Motor neuron (in vitro differentiated cells): ENCODE results near the gene PSMD10. TPM values are rescaled to one million over a fixed set of nuclear protein-coding genes. Genes with fewer than 3 reads are reported as not detected.

Experiments used
- ATAC-seq, 8 experiments: fragments of 200-7000 bp; cut with Tn5 transposase; replicated peaks in 6 of 8; 2 replicates each; pipeline ENCODE4 v1.8.0; 2021; ENCODE audit warnings: mild to moderate bottlenecking in 8 of 8, moderate library complexity in 8 of 8
- H3K27ac ChIP-seq, 2 donors: fragments of 250-450 bp; sonication (Bioruptor Pico); 2 replicates each; pipeline ENCODE4 v1.9.0; 2021; ENCODE audit warnings: antibody characterized with exemption in 2 of 2, mild to moderate bottlenecking in 2 of 2, moderate library complexity in 1 of 2
- H3K4me1 ChIP-seq, 2 donors: fragments of 250-450 bp; sonication (Bioruptor Pico); replicated peaks in 1 of 2; 2 replicates each; pipeline ENCODE4 v1.6.1; 2021; ENCODE audit warnings: antibody characterized with exemption in 2 of 2, mild to moderate bottlenecking in 2 of 2, moderate library complexity in 1 of 2
- H3K4me3 ChIP-seq, 5 donors: fragments of 250-450 bp; sonication (Bioruptor Pico); 2 replicates each; pipeline ENCODE4 v1.9.0; 2021; ENCODE audit warnings: antibody characterized with exemption in 5 of 5, mild to moderate bottlenecking in 5 of 5, moderate library complexity in 4 of 5
- WGBS, 10 experiments: fragments of 450-650 bp; shearing (Covaris generic); methylation state at CpG; one replicate each; pipeline ENCODE4 v1.0.0; 2022; 5-methylcytosine and 5-hydroxymethylcytosine counted together
- in situ Hi-C, 9 experiments: fragments of 400-800 bp; cut with MboI; loops; one replicate each; pipeline ENCODE4 v1.15.0; 2021; ENCODE audit warnings: low sequenced_read_pairs in 9 of 9, low pct_unique_long_range_greater_than_20kb in 2 of 9; ENCODE audit not compliant: unreplicated experiment in 9 of 9
- total RNA-seq, 8 experiments: library from RNA; unstranded; fragments of 300-600 nt; gene quantifications; 2 replicates each; pipeline versions ENCODE4 v1.2.3 to v1.2.4, GENCODE V29; 2022

Gene PSMD10
- total RNA-seq, 8 experiments from 2014 or later: 44.7 to 97.8 (median 66.6) TPM

DNA sequence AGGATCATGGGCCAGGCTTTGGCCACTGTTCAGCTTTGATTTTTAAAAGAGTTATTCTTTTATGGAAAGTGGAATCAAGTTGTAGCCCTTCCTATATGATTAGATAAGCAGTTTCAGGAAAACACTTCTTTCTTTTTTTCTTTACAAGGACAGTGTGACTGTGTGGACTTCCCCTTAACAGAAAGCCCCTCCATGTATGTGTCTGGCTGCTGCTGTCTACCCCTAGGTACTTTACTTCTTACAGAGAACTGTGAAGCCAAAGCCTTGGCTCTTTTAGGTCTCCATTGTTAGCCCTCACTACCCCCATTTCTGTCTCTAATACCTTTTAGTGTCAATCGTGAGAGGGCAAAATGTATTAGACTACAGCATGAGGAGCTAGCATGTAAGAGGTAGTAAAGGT, 27.3 kb downstream of the PSMD10 start:
- 14 to 40% methylated on average over 1 of the region's 1 CpG; no CpG with 5 or more reads in 8 of the 10 experiments for WGBS, 10 experiments
- no peak for ATAC-seq
- Histone ChIP-seq H3K4me3 (no peak overlapping the region), H3K4me1 (no peaks in the 10 kb centered on the region), H3K27ac (no peak overlapping the region)
- in situ Hi-C loops: no loop called here

DNA sequence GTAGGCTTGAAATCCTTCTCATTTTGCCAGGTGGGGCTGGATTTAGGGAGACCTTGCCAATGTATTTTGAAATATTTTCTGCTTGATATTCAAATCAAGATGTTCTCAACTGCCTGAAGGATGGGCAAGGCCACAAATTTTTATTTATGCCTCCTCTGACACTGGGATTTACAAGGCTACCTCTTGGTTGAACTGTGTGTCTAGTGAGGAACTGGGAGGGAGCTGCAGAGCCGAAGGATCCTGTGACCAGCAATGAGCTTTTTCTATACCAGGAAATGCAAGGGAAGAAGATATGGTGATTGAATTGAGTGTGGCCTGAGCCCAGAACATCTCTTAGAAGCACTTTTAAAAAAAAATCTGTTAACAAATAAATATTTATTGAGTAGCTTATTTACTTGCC, 31.5 kb downstream of the PSMD10 start:
- H3K27ac ChIP-seq: no peak overlapping the region
- WGBS, 10 experiments: 43% methylated on average over 1 of the region's 1 CpG; no CpG with 5 or more reads in 9 of the 10 experiments
- in situ Hi-C loops: no loop called here
- peak in 3 of 8 experiments; percentile 82 to 95 (median 95) for ATAC-seq
- H3K4me3 ChIP-seq: no peak overlapping the region
- H3K4me1 ChIP-seq: no peaks in the 10 kb centered on the region

DNA sequence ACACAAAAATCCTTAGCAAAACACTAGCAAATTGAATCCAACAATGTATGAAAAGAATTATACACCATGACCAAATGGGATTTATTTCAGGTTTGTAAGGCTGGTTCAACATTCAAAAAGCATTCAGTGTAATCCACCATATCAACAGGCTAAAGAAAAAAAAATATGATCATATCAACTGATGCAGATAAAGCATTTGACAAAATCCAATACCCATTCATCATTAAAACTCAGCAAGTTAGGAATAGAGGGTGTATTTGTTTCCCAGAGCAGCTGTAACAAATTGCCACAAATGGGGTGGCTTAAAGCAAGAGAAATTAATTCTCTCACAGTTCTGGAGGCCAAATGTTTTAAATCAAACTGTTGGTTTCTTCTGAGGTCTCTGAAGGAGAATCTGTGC, 35.8 kb downstream of the PSMD10 start:
- no peak for ATAC-seq
- H3K4me1 ChIP-seq: no peaks in the 10 kb centered on the region
- H3K27ac ChIP-seq: no peak overlapping the region
- in situ Hi-C loops: no loop called here
- H3K4me3 ChIP-seq: no peak overlapping the region

DNA sequence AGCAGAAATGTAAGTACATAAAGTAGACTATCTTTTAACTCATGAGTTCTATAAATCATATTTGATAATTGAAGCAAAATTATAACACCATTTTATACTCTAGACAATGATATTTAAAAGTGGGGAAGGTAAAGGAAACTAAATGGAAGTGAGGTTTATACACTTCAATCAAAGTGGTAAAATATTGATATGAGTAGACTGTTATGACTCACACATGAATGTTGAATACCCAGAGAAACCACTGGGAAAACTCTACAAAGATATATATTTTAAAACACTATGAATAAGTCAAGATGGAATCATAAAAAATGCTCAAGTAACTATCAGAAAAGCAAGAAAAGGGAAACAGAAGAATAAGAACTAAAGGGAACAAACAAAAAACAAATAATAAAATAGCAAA, 38.1 kb downstream of the PSMD10 start:
- Histone ChIP-seq H3K4me3 (no peak overlapping the region), H3K4me1 (no peaks in the 10 kb centered on the region), H3K27ac (no peak overlapping the region)
- ATAC-seq: no peak
- in situ Hi-C loops: no loop called here

DNA sequence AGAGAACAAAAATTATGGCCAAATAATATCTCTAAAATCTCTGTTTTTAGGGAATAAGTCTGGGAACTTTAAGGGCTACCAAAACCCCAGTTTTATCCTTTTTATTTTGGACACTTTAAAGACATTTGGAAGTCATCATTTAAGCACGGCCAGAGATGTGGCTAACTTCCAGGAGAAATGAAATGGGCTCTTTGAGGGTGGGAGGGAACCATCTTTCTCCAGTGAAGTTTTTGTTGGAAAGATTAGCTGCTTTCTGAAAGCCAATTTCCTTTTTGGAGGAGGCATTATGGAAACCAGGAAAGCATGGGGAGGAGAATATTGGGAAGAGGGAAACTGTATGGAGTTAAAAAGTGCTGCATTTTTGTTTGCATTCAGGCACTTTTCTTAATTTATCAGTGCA, 41.7 kb downstream of the PSMD10 start:
- H3K27ac ChIP-seq: no peak overlapping the region
- H3K4me1 ChIP-seq: no peaks in the 10 kb centered on the region
- H3K4me3 ChIP-seq: no peak overlapping the region
- no peak for ATAC-seq
- in situ Hi-C loops: no loop called here
- 0 to 100% (median 67%) methylated on average over 1 of the region's 1 CpG; no CpG with 5 or more reads in 7 of the 10 experiments for WGBS, 10 experiments

DNA sequence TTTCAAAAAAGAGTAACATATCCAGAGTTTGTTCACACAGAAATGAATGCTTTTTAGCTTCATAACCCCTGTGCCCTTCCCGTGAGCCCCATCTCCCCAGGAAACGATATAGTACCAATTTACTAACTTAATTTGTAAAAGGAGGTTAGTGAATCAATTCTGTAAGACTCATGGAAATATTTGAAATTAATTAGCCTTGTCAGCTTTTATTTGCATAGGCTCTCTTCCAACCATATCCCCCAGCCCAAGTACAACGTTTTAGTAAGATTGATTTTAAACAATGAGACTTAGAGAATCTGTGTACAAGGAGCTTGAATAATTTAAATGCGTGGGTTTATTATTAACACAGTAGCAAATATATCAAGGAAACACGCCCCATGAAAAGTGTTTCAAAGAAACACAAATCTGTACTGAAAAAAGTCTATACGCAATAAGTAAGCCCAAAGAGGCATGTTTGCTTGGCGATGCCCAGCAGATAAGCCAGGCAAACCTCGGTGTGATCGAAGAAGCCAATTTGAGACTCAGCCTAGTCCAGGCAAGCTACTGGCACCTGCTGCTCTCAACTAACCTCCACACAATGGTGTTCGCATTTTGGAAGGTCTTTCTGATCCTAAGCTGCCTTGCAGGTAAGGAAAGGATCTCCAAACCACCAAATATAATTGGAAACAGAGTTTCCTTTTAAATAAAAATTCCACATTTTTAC, 46.6 kb downstream of the PSMD10 start, which contains the start of gene VSIG1:
TSS of gene VSIG1 (plus strand) at position 512 of the 703 bp plus-strand sequence. CDS start at position 578, 66 bp downstream.
- Histone ChIP-seq H3K4me3 (no peak within 1 kb of the TSS), H3K27ac (no peak within 1 kb of the TSS), H3K4me1 (no peaks in the 10 kb centered on the region)
- 48 to 100% (median 74%) methylated on average over 1 to 10 of the region's 10 CpGs; no CpG with 5 or more reads in 5 of the 10 experiments for WGBS, 10 experiments
- in situ Hi-C loops: no loop called here
- no peak for ATAC-seq

DNA sequence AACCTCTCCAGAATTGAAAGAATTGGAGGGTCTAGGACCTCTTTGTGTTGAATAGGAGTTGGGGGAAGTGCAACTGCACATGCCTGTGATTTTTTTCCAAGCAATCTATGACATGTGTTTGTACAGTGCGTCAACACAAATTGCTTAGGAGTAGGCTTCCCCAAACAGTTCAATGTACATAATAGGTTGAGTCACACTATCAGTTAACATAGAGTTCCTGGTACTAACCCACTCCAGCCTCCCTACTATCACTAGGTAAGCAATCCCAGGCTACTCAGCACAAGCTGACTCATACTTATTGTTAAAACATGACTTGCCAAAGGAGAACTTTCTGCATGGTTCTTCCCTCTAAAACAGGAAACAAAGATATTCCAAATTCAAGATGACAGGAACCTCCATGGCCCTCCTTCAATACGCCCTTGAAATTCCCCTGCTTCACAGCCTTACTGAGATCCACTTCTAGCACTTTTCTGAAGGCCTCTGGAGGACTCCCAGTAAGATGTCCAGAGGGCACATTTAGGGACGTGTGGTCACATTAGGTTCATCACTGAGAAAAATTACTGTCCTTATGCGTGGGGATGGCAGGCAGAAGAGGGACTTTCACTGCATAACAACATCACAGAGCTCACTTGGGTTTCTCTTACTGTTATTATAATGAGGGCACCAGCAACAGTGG, 54.9 kb downstream of the PSMD10 start:
- no peak overlapping the region for H3K4me3 ChIP-seq
- peak in 6 of 8 experiments; percentile 42 to 95 (median 86) for ATAC-seq
- H3K27ac ChIP-seq: no peak overlapping the region
- no peaks in the 10 kb centered on the region for H3K4me1 ChIP-seq
- WGBS, 10 experiments: 0 to 71% (median 60%) methylated on average over 1 to 4 of the region's 4 CpGs; no CpG with 5 or more reads in 5 of the 10 experiments
- in situ Hi-C loops: no loop called here

DNA sequence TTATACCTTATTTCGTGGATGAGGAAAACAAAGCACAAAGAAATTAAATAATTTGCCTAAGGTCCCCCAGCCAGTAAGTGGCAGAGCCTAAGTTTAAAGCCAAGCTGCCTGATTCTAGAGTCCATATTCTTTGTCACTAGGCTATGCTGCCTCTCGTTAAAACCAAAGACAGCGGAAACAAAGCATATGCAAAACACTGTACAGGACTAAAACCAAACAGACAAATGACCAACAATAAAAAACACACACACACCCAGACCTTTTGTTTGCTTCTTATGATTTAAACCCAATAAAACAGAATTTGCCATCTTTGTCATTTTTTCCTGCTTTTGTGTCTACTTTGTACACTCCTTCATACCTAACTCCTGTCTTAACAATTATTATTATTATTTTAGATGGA, 56.6 kb downstream of the PSMD10 start:
- Histone ChIP-seq H3K4me3 (no peak overlapping the region), H3K4me1 (no peaks in the 10 kb centered on the region), H3K27ac (no peak overlapping the region)
- ATAC-seq: no peak
- 27 to 100% (median 61%) methylated on average over 1 to 3 of the region's 3 CpGs; no CpG with 5 or more reads in 4 of the 10 experiments for WGBS, 10 experiments
- in situ Hi-C loops: no loop called here

Other genes with a start within 250 kb of the PSMD10 start
- gene TEX13B, start 109.2 kb downstream of the PSMD10 start, total RNA-seq: under 1 TPM in 3 of 8 experiments, not detected in 5; 0.24 to 0.29 (median 0.25) TPM
- 1 to 10 TPM in 2 of 8 experiments, under 1 TPM in 3, not detected in 3; 0.21 to 4.5 (median 0.63) TPM for gene VSIG1, start 46.5 kb downstream of the PSMD10 start, total RNA-seq
- 10 to 100 TPM in 2 of 8 experiments, 1 to 10 TPM in 6; 5.0 to 29.7 (median 8.4) TPM for gene ATG4A, start 236 bp upstream of the PSMD10 start, total RNA-seq